Measurements from ENCODE around the gene COL27A1.

COL27A1 gene

DNA sequence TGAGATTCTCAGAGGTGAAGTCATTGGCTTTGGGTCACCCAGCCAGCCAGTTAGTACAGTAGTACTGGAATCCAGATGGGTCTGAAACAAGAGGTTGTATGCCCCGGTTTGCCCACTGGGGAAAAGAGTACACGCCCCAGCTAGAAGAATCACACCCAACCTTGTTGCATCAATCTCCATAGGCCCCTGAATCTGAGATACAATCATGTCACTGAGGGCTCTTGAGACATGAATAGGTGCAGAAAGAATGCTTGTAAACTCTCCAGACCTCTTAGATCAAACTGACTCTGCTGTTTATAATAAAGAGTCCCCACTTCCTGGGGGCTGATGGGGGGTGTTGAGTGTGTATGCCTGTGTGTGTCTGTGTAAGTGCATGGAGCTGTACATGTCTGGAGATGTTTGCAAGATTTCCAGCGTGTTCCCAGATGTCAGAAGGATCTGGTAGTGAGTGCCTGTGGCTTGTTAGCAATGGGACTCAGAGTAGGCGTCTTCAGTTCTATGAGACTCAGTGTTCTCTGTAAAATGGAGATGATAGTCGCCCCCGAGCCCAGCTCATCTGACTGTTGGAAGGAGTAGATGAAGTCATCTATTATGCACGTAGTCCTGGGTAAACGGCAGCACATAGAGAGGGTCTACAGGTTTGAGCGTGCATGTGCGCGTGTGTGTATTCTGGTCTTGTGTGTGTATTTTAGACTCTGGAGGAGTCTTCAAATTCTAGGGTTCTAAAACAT, 48.2 kb downstream of the COL27A1 start:
- no peaks in the 10 kb centered on the region for H3K9me3 ChIP-seq (ENCODE audit: control insufficient read depth, insufficient read depth, low read depth, low read length)
- H3K4me1 ChIP-seq (ENCODE audit: control insufficient read depth, insufficient read depth, low read length): no peaks in the 10 kb centered on the region
- TF ChIP-seq ZNF837 (tag by site-specific recombination; IDR thresholded peaks at IDR 0.05): no peak
- no peak for TF ChIP-seq ZNF658 (tag by site-specific recombination; IDR thresholded peaks at IDR 0.05)
- TF ChIP-seq ZNF785 (tag by site-specific recombination; IDR thresholded peaks at IDR 0.05): no peak
- CTCF ChIA-PET: interaction anchor here (0.6 to 2.0 kb wide), 5 partner anchors 42 to 475 kb away, joined by 3 to 10 read pairs (median 3); no protein-coding TSS in a partner anchor
- no peak overlapping the region for H3K4me3 ChIP-seq (ENCODE audit: low read depth, low read length)
- H3K27ac ChIP-seq (ENCODE audit: extremely low read depth, low read depth, low read length): no peak overlapping the region
- no peaks in the 10 kb centered on the region for H3K36me3 ChIP-seq (ENCODE audit: control insufficient read depth in 2 of 2, insufficient read depth in 1 of 2, low read length in 2 of 2)
- POLR2A ChIA-PET: no interaction called here

DNA sequence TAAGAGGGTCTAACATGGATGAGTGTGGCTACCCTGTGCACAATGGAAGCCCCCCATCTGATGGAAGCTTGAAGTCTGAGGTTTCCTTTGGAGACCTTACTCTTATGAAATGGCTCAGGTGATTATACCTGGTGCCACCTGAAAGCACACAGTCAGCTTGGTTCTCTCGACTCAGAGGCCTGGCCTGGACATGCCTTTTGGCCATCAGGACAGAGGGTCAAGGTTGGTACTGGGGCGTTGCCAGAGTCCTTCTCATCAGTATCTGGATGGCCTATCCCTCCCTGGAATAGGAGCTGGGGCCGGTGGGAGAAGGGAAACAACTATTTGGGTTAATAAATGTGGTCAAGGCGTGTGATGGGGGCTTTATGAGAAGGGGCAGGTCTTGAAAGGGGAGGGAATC, 48.9 kb downstream of the COL27A1 start:
- POLR2A ChIA-PET: no interaction called here
- TF ChIP-seq ZNF658 (tag by site-specific recombination; IDR thresholded peaks at IDR 0.05) (no peak), OSR2 (tag by site-specific recombination; IDR thresholded peaks at IDR 0.05) (no peak), SALL2 (tag by site-specific recombination; IDR thresholded peaks at IDR 0.05; ENCODE audit: borderline replicate concordance) (no peak), ZNF791 (tag by site-specific recombination; IDR thresholded peaks at IDR 0.05) (no peak), ZBTB21 (tag by site-specific recombination; IDR thresholded peaks at IDR 0.05) (no peak), ZNF341 (tag by site-specific recombination; IDR thresholded peaks at IDR 0.05; ENCODE audit: low read depth) (no peak), SETDB1 (IDR thresholded peaks at IDR 0.05; ENCODE audit: insufficient read length, low read length) (no peak), ZNF133 (tag by site-specific recombination; IDR thresholded peaks at IDR 0.05) (no peak), ZNF169 (tag by site-specific recombination; IDR thresholded peaks at IDR 0.05) (no peak), ZBTB8A (tag by site-specific recombination; IDR thresholded peaks at IDR 0.05) (no peak), ZNF223 (tag by site-specific recombination; IDR thresholded peaks at IDR 0.05) (no peak), ZNF10 (tag by site-specific recombination; IDR thresholded peaks at IDR 0.05) (no peak), HIC1 (tag by site-specific recombination; IDR thresholded peaks at IDR 0.05) (no peak), ZNF830 (tag by site-specific recombination; IDR thresholded peaks at IDR 0.05; ENCODE audit: low read depth) (no peak)
- TF ChIP-seq, protein P1, sequence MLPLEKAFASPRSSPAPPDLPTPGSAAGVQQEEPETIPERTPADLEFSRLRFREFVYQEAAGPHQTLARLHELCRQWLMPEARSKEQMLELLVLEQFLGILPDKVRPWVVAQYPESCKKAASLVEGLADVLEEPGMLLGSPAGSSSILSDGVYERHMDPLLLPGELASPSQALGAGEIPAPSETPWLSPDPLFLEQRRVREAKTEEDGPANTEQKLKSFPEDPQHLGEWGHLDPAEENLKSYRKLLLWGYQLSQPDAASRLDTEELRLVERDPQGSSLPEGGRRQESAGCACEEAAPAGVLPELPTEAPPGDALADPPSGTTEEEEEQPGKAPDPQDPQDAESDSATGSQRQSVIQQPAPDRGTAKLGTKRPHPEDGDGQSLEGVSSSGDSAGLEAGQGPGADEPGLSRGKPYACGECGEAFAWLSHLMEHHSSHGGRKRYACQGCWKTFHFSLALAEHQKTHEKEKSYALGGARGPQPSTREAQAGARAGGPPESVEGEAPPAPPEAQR (tag by site-specific recombination; IDR thresholded peaks at IDR 0.05): no peak
- TF ChIP-seq, protein P2, sequence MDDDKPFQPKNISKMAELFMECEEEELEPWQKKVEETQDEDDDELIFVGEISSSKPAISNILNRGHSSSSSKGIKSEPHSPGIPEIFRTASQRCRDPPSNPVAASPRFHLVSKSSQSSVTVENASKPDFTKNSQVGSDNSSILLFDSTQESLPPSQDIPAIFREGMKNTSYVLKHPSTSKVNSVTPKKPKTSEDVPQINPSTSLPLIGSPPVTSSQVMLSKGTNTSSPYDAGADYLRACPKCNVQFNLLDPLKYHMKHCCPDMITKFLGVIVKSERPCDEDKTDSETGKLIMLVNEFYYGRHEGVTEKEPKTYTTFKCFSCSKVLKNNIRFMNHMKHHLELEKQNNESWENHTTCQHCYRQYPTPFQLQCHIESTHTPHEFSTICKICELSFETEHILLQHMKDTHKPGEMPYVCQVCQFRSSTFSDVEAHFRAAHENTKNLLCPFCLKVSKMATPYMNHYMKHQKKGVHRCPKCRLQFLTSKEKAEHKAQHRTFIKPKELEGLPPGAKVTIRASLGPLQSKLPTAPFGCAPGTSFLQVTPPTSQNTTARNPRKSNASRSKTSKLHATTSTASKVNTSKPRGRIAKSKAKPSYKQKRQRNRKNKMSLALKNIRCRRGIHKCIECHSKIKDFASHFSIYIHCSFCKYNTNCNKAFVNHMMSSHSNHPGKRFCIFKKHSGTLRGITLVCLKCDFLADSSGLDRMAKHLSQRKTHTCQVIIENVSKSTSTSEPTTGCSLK (tag by site-specific recombination; IDR thresholded peaks at IDR 0.05): no peak
- TF ChIP-seq, protein P3, sequence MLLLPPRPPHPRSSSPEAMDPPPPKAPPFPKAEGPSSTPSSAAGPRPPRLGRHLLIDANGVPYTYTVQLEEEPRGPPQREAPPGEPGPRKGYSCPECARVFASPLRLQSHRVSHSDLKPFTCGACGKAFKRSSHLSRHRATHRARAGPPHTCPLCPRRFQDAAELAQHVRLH (tag by site-specific recombination; IDR thresholded peaks at IDR 0.05): no peak
- CTCF ChIA-PET: interaction anchor here (0.6 to 2.0 kb wide), 5 partner anchors 43 to 476 kb away, joined by 3 to 10 read pairs (median 4); no protein-coding TSS in a partner anchor
- Histone ChIP-seq H3K4me1 (ENCODE audit: control insufficient read depth, insufficient read depth, low read length) (no peaks in the 10 kb centered on the region), H3K27ac (ENCODE audit: extremely low read depth, low read depth, low read length) (no peak overlapping the region), H3K36me3 (ENCODE audit: control insufficient read depth in 2 of 2, insufficient read depth in 1 of 2, low read length in 2 of 2) (no peaks in the 10 kb centered on the region), H3K4me3 (ENCODE audit: low read depth, low read length) (no peak overlapping the region), H3K9me3 (ENCODE audit: control insufficient read depth, insufficient read depth, low read depth, low read length) (no peaks in the 10 kb centered on the region)

All from HEK293 (cell line).